Epithelial cell of esophagus (primary cell): ENCODE measurements around the gene TRIM5.
A peak's percentile ranks its signal among the peaks of the same experiment; 100 is the strongest.

Experiments
- DNase-seq: peaks from one replicate; pipeline ENCODE4 v3.0.0; 2010; ENCODE audit warnings: low read depth
- H3K4me3 ChIP-seq: 2 replicates; pipeline ENCODE4 v1.5.1; 2011; ENCODE audit warnings: mild to moderate bottlenecking, low read length, control low read depth
- TF ChIP-seq, protein P1 (sequence below): IDR thresholded peaks from 2 replicates; pipeline ENCODE4 v1.5.1; 2011; ENCODE audit warnings: low read depth, mild to moderate bottlenecking, low read length, control low read depth, inconsistent platforms; ENCODE audit not compliant: insufficient read depth; ENCODE audit errors: missing control alignments

TRIM5 gene

DNA sequence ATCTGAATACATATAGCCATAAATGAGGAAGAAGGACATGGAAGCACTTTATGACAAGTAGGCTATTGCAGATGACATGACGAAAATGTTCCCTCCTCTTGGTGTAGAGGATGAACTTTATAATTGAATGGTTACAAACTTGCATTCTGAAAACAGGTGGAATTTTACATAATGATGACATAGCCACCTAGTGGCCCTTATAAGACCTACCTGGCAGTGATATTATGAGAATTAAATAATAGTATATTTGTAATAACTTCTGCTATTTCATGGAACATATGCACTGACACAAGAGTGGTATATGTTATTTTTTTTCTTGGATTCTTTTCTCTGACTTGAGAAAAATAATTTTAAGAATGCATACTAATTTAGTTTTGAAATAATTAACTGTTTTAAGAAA is 27.6 kb upstream of the TRIM5 start:
- peak; percentile 33 for DNase-seq
- no peak overlapping the region for H3K4me3 ChIP-seq
- TF ChIP-seq, protein P1, sequence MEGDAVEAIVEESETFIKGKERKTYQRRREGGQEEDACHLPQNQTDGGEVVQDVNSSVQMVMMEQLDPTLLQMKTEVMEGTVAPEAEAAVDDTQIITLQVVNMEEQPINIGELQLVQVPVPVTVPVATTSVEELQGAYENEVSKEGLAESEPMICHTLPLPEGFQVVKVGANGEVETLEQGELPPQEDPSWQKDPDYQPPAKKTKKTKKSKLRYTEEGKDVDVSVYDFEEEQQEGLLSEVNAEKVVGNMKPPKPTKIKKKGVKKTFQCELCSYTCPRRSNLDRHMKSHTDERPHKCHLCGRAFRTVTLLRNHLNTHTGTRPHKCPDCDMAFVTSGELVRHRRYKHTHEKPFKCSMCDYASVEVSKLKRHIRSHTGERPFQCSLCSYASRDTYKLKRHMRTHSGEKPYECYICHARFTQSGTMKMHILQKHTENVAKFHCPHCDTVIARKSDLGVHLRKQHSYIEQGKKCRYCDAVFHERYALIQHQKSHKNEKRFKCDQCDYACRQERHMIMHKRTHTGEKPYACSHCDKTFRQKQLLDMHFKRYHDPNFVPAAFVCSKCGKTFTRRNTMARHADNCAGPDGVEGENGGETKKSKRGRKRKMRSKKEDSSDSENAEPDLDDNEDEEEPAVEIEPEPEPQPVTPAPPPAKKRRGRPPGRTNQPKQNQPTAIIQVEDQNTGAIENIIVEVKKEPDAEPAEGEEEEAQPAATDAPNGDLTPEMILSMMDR, result peak; percentile 58

GRCh38 chr11:5705688-5706087 is 20.8 kb upstream of the TRIM5 start:
- TF ChIP-seq, protein P1, result no peak
- no peak overlapping the region for H3K4me3 ChIP-seq
- peak; percentile 52 for DNase-seq

GRCh38 chr11:5703741-5704536 is 19.1 kb upstream of the TRIM5 start:
- H3K4me3 ChIP-seq, result no peak overlapping the region
- TF ChIP-seq, protein P1, result no peak

GRCh38 chr11:5701055-5701577 is 16.2 kb upstream of the TRIM5 start:
- TF ChIP-seq, protein P1, result no peak
- H3K4me3 ChIP-seq, result no peak overlapping the region
- DNase-seq, result no peak

More at GRCh38 chr11:5703741-5704536, 19.1 kb upstream of the TRIM5 start:
- DNase-seq, result no peak

DNA sequence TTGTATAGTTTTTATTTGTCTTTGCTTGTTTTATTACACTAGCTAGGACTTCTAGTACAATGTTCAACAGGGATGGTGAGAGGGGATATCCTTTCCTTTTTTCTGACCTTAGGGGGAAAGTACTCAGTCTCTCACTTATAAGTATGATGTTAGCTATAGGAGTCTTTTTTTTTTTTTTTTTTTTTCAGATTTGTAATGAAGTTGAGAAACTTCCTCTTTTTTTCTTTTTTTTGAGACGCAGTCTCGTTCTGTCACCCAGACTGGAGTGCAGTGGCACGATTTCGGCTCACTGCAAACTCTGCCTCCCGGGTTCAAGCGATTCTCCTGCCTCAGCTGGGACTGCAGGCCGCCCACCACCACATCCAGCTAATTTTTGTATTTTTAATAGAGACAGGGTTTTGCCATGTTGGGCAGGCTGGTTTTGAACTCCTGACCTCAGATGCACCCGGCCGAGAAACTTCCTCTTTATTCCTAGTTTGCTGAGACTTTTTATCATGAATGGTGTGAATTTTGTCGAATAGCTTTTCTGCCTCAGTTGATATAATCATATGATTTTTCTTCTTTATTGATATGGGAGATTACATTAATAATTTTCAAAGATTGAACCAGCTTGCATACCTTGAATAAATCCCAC is 15.7 kb upstream of the TRIM5 start:
- DNase-seq, result no peak
- H3K4me3 ChIP-seq, result no peak overlapping the region
- TF ChIP-seq, protein P1, result no peak

GRCh38 chr11:5698281-5698680 is 13.4 kb upstream of the TRIM5 start:
- H3K4me3 ChIP-seq, result no peak overlapping the region
- TF ChIP-seq, protein P1, result no peak
- no peak for DNase-seq

- TF ChIP-seq, protein P1, result no peak
- H3K4me3 ChIP-seq, result no peak overlapping the region
- no peak for DNase-seq
Measured at GRCh38 chr11:5696210-5696609, 11.3 kb upstream of the TRIM5 start.
